ENCODE data around the gene RPS27.

DNA sequence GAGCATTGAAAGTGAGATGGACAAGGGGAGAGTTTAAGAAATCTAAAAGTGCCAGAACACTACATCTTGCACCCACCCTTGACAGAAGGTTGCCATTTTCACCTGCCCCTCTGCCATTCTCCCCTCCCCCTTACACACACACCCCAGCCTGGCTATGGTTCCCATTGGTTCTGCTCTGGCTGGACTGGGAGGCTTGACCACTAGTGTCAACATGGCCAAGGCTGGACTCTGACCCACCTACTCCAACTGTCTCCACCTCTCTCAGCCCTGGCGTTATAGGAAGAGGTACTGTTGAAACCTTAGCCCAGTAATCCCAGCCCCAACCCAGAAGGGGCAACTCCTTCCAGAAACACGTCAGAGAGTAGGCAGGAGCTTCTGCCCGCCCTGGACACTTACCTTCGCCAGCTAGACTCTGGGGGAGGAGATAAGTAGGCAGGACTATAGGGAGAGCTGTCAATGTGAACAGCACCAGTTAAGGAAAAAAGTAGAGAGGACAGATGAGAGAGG is 36.6 kb upstream of the RPS27 start:
- TF ChIP-seq, protein P1, sequence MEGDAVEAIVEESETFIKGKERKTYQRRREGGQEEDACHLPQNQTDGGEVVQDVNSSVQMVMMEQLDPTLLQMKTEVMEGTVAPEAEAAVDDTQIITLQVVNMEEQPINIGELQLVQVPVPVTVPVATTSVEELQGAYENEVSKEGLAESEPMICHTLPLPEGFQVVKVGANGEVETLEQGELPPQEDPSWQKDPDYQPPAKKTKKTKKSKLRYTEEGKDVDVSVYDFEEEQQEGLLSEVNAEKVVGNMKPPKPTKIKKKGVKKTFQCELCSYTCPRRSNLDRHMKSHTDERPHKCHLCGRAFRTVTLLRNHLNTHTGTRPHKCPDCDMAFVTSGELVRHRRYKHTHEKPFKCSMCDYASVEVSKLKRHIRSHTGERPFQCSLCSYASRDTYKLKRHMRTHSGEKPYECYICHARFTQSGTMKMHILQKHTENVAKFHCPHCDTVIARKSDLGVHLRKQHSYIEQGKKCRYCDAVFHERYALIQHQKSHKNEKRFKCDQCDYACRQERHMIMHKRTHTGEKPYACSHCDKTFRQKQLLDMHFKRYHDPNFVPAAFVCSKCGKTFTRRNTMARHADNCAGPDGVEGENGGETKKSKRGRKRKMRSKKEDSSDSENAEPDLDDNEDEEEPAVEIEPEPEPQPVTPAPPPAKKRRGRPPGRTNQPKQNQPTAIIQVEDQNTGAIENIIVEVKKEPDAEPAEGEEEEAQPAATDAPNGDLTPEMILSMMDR (conservative IDR thresholded peaks at IDR 0.05; ENCODE audit: low read depth, low read length), result no peak
- TF ChIP-seq EZH2 (IDR thresholded peaks at IDR 0.05; ENCODE audit: low read length, unreplicated experiment), result no peak
